ENCODE measurements around the gene KLHL22. TPM values are rescaled to one million over a fixed set of nuclear protein-coding genes. Genes with fewer than 3 reads are reported as not detected.
A peak's percentile ranks its signal among the peaks of the same experiment; 100 is the strongest.
"Not testable (repeated sequence)": the region's sequence is repeated elsewhere in the genome, so short reads cannot be mapped to it uniquely, and the experiment has no call there.

Gene KLHL22, protein sequence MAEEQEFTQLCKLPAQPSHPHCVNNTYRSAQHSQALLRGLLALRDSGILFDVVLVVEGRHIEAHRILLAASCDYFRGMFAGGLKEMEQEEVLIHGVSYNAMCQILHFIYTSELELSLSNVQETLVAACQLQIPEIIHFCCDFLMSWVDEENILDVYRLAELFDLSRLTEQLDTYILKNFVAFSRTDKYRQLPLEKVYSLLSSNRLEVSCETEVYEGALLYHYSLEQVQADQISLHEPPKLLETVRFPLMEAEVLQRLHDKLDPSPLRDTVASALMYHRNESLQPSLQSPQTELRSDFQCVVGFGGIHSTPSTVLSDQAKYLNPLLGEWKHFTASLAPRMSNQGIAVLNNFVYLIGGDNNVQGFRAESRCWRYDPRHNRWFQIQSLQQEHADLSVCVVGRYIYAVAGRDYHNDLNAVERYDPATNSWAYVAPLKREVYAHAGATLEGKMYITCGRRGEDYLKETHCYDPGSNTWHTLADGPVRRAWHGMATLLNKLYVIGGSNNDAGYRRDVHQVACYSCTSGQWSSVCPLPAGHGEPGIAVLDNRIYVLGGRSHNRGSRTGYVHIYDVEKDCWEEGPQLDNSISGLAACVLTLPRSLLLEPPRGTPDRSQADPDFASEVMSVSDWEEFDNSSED
- 10 to 100 TPM; 24.0 to 41.1 TPM for total RNA-seq

DNA sequence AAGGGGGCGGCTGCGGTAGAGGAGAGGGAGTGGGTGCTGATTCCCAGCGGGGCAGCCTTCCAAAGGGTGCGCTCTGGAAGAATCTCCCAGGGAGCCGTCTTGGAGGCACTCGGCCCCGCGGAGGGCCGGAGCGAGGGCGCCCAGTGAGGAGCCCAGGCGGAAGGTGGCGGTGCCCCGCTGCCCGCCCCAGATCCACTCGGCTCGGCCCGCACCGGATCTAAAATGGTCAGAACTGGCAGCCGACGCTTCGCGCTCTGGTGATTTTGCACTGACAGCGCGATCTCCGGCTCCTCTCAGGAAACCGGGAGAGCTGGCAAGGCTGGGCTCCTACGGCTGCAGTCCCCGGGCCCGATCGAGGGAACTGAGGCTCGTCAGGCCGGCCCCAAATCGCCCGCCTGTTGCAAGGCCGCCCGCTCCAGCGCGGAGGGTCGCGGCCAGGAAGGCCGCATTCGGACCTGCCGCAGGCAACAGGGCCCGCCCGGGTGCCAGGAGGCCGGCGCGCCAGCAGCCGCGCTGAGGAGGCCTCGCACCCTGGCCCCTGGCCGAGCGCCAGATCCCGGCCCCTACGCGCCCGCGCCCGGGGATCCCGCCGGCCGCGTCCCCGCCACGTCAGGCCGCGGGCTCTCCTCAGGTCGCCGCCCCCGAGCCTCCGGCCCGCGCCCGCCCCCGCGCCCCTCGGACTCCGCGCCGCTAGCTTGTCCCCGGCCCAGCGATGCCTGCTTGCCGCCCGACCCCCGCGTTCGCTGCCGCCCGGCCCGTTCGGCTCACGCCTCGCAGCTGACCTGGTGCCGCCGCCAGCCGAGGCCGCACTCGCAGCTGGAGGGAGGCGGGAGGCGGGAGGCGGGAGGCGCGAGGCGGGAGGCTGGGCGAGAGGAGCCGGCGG is at the start of gene KLHL22:
Gene KLHL22 (minus strand): TSS at position 818 of the 883 bp plus-strand sequence. CDS start 6,584 bp downstream, outside the sequence.
- peaks cover 11 to 25% of the 10 kb centered on the region in 2 donors for H3K4me1 ChIP-seq (ENCODE audit: control insufficient read depth in 1 of 2, low read depth in 2 of 2)
- peak within 1 kb of the TSS; percentile 93 for H3K4me3 ChIP-seq
- ATAC-seq (ENCODE audit: insufficient number of reproducible peaks, low FRiP score, low read depth) (peak; percentile 9), DNase-seq (ENCODE audit: low spot score) (no peak)
- peak within 1 kb of the TSS; percentile 94 to 96 for H3K27ac ChIP-seq
- no peaks in the 10 kb centered on the region for H3K9me3 ChIP-seq
- no peak for TF ChIP-seq CTCF (IDR thresholded peaks at IDR 0.05)
- H3K27me3 ChIP-seq (replicated peaks; ENCODE audit: insufficient read depth) = no peaks in the 10 kb centered on the region
- no peaks in the 10 kb centered on the region for H3K36me3 ChIP-seq

- not testable (repeated sequence) for H3K9me3 ChIP-seq; H3K4me3 ChIP-seq; ATAC-seq (ENCODE audit: insufficient number of reproducible peaks, low FRiP score, low read depth); H3K27me3 ChIP-seq (replicated peaks; ENCODE audit: insufficient read depth); H3K27ac ChIP-seq; DNase-seq (ENCODE audit: low spot score); H3K36me3 ChIP-seq
- peaks cover 28 to 35% of the 10 kb centered on the region in 2 donors for H3K4me1 ChIP-seq (ENCODE audit: control insufficient read depth in 1 of 2, low read depth in 2 of 2)
Observed at GRCh38 chr22:20545318-20545634, 49.7 kb upstream of the KLHL22 start.

- Histone ChIP-seq H3K4me3 (no peak overlapping the region), H3K27ac (no peak overlapping the region), H3K36me3 (peaks cover 10% of the 10 kb centered on the region), H3K27me3 (replicated peaks; ENCODE audit: insufficient read depth) (no peaks in the 10 kb centered on the region), H3K9me3 (no peaks in the 10 kb centered on the region), H3K4me1 (ENCODE audit: control insufficient read depth in 1 of 2, low read depth in 2 of 2) (peaks cover 12 to 19% of the 10 kb centered on the region in 2 donors)
- no peak for TF ChIP-seq CTCF (IDR thresholded peaks at IDR 0.05)
- ATAC-seq (ENCODE audit: insufficient number of reproducible peaks, low FRiP score, low read depth) (no peak), DNase-seq (ENCODE audit: low spot score) (no peak)
Observed at GRCh38 chr22:20542736-20543135, 47.1 kb upstream of the KLHL22 start.

DNA sequence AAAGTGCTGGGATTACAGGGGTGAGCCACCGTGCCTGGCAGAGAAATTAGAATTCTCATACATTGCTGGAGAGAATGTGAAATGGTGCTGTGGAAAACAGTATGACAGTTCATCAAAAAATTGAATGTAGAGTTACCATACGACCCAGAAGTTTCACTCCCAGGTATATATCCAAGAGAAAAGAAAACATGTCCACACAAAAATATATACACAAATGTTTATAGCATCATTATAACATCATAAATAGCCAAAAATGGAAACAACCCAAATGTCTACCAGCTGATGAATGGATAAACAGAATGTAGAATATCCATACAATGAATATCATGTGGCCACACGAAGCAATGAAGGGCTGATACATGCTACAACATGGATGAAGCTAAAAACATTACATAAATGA is 46.5 kb upstream of the KLHL22 start:
- no peak for TF ChIP-seq CTCF (IDR thresholded peaks at IDR 0.05)
- peaks cover 15% of the 10 kb centered on the region for H3K36me3 ChIP-seq
- H3K9me3 ChIP-seq = no peaks in the 10 kb centered on the region
- ATAC-seq (ENCODE audit: insufficient number of reproducible peaks, low FRiP score, low read depth) (no peak), DNase-seq (ENCODE audit: low spot score) (no peak)
- H3K27ac ChIP-seq = no peak overlapping the region
- H3K27me3 ChIP-seq (replicated peaks; ENCODE audit: insufficient read depth) = no peaks in the 10 kb centered on the region
- no peak overlapping the region for H3K4me3 ChIP-seq
- peaks cover 10 to 17% of the 10 kb centered on the region in 2 donors for H3K4me1 ChIP-seq (ENCODE audit: control insufficient read depth in 1 of 2, low read depth in 2 of 2)

DNA sequence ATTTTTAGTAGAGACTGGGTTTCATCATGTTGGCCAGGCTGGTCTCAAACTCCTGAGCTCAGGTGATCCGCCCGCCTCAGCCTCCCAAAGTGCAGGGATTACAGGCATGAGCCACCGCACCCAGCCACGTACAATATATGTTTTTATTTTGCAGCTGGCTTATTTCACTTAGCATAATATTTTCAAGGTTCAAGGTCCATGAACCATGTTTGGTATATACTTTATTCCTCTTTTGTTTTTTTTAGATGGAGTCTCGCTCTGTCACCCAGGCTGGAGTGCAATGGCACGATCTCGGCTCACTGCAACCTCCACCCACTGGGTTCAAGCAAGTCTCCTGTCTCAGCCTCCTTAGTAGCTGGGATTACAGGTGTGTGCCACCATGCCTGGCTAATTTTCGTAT is 43.3 kb upstream of the KLHL22 start:
- not testable (repeated sequence) for H3K27ac ChIP-seq; H3K4me3 ChIP-seq; ATAC-seq (ENCODE audit: insufficient number of reproducible peaks, low FRiP score, low read depth); H3K9me3 ChIP-seq; H3K27me3 ChIP-seq (replicated peaks; ENCODE audit: insufficient read depth); DNase-seq (ENCODE audit: low spot score)
- Histone ChIP-seq H3K4me1 (ENCODE audit: control insufficient read depth in 1 of 2, low read depth in 2 of 2) (peaks cover 3 to 13% of the 10 kb centered on the region in 2 donors), H3K36me3 (peaks cover 20% of the 10 kb centered on the region)

DNA sequence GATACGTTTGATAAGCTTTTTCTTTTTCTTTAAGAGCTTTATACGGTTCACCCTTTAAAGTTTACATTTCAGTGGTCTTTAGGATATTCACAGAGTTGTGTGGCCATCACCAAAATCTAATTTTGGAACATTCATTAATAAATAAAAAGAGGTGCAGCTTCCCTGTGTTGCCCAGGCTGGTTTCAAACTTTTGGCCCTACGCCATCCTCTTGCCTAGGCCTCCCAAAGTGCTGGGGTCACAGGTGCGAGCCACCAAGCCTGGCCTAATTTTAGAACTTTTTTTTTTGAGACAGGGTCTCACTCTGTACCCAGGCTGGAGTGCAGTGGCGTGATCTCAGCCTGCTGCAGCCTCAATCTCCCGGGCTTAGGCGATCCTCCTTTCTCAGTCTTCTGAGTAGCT is 42.4 kb upstream of the KLHL22 start:
- Histone ChIP-seq H3K4me3 (no peak overlapping the region), H3K27me3 (replicated peaks; ENCODE audit: insufficient read depth) (no peaks in the 10 kb centered on the region), H3K27ac (no peak overlapping the region), H3K4me1 (ENCODE audit: control insufficient read depth in 1 of 2, low read depth in 2 of 2) (peaks cover 8 to 22% of the 10 kb centered on the region in 2 donors), H3K36me3 (peaks cover 20% of the 10 kb centered on the region), H3K9me3 (no peaks in the 10 kb centered on the region)
- no peak for TF ChIP-seq CTCF (IDR thresholded peaks at IDR 0.05)
- DNase-seq (ENCODE audit: low spot score) = no peak
- ATAC-seq (ENCODE audit: insufficient number of reproducible peaks, low FRiP score, low read depth) = no peak

Measured in thoracic aorta (tissue), 2 donors.